Endothelial cell of umbilical vein (primary cell): ENCODE measurements around the gene HOXC9. TPM values are rescaled to one million over a fixed set of nuclear protein-coding genes. Genes with fewer than 3 reads are reported as not detected.

Experiments
- BruUV-seq: library from RNA; stranded (reverse); fragments of 400-500 nt; replicated peaks from 2 replicates; lab custom pipeline; 2021; lab: Mats Ljungman, UMichigan
- CTCF ChIA-PET: fragments of 300-600, 350-600 bp; sonication (Branson Sonifier 250); formaldehyde crosslinking; loops from one replicate; lab custom pipeline; 2021; ENCODE audit warnings: antibody characterized with exemption, inconsistent platforms; lab: Charles Lee
- POLR2A ChIA-PET: fragments of 300-600, 350-600 bp; sonication (Branson Sonifier 250); formaldehyde crosslinking; loops from one replicate; lab custom pipeline; 2021; ENCODE audit warnings: antibody characterized with exemption, inconsistent platforms; lab: Charles Lee
- DNase-seq: peaks from one replicate; pipeline ENCODE4 v3.0.0-alpha.2; 2011; ENCODE audit warnings: low read depth, low spot score
- FAIRE-seq: peaks from 2 replicates; lab custom pipeline; 2011; peaks lifted over from hg19 to GRCh38; lab: Jason Lieb, UNC
- H2AFZ ChIP-seq: 2 replicates; pipeline ENCODE4 v1.6.0; 2012; ENCODE audit warnings: low read depth, low read length, control low read depth, inconsistent platforms
- H3K27ac ChIP-seq: 2 replicates; pipeline ENCODE4 v1.5.1; 2011; ENCODE audit warnings: low read depth, mild to moderate bottlenecking, control low read depth, low read length, moderate library complexity; ENCODE audit not compliant: insufficient read depth
- H3K27me3 ChIP-seq, 2 experiments: 2 replicates each; pipeline versions ENCODE4 v1.6.0 to v1.6.1; 2011; ENCODE audit warnings: low read length in 2 of 2, mixed read lengths in 1 of 2; ENCODE audit not compliant: control insufficient read depth in 2 of 2, insufficient read depth in 2 of 2
- H3K36me3 ChIP-seq, 2 experiments: 2 replicates in 1 of 2; 3 replicates in 1 of 2; pipeline ENCODE4 v1.5.1; 2011; ENCODE audit warnings: low read length in 2 of 2, mild to moderate bottlenecking in 1 of 2, moderate library complexity in 1 of 2; ENCODE audit not compliant: control insufficient read depth in 2 of 2, insufficient read depth in 2 of 2; ENCODE audit errors: extremely low read depth in 1 of 2
- H3K4me1 ChIP-seq: 3 replicates; pipeline ENCODE4 v1.5.1; 2011; ENCODE audit warnings: mild to moderate bottlenecking, low read length; ENCODE audit not compliant: control insufficient read depth, insufficient read depth; ENCODE audit errors: extremely low read depth
- H3K4me2 ChIP-seq: 2 replicates; pipeline ENCODE4 v1.6.1; 2011; ENCODE audit warnings: low read length, control low read depth, mixed read lengths; ENCODE audit not compliant: insufficient read depth
- H3K4me3 ChIP-seq, 3 experiments: fragments of 200-600 bp in 1 of 3; sonication (generic), shearing (Covaris generic) in 1 of 3; replicated peaks in 1 of 3; 2 replicates each; pipeline ENCODE4 v1.5.1; 2011 to 2016; ENCODE audit warnings: control low read depth in 3 of 3, low read length in 3 of 3, mild to moderate bottlenecking in 2 of 3, inconsistent platforms in 1 of 3, low read depth in 1 of 3, moderate library complexity in 1 of 3; ENCODE audit not compliant: insufficient read depth in 1 of 3
- H3K79me2 ChIP-seq: 2 replicates; pipeline ENCODE4 v1.6.0; 2012; ENCODE audit warnings: low read length, inconsistent platforms; ENCODE audit not compliant: control insufficient read depth, insufficient read depth
- H3K9ac ChIP-seq: replicated peaks from 2 replicates; pipeline ENCODE3; 2011; ENCODE audit warnings: low read length, control low read depth; ENCODE audit not compliant: insufficient read depth; ENCODE audit errors: extremely low read depth
- H3K9me1 ChIP-seq: replicated peaks from 3 replicates; pipeline ENCODE4 v1.6.0; 2011; ENCODE audit warnings: mild to moderate bottlenecking, low read length; ENCODE audit not compliant: control insufficient read depth, insufficient read depth; ENCODE audit errors: extremely low read depth
- H3K9me3 ChIP-seq: replicated peaks from 2 replicates; pipeline ENCODE4 v1.5.1; 2012; ENCODE audit warnings: low read length, inconsistent platforms; ENCODE audit not compliant: control insufficient read depth, insufficient read depth
- H4K20me1 ChIP-seq: replicated peaks from 2 replicates; pipeline ENCODE3; 2011; ENCODE audit warnings: mild to moderate bottlenecking, low read length; ENCODE audit not compliant: control insufficient read depth, insufficient read depth; ENCODE audit errors: extremely low read depth
- CTCF ChIP-seq, 2 donors: IDR thresholded peaks; 1 replicate in 1 of 2; 2 replicates in 1 of 2; pipeline ENCODE4 v1.5.1; 2011; ENCODE audit warnings: low read length in 2 of 2, mild to moderate bottlenecking in 2 of 2, moderate library complexity in 2 of 2, control low read depth in 1 of 2, inconsistent platforms in 1 of 2, low read depth in 1 of 2; ENCODE audit not compliant: insufficient read depth in 1 of 2; ENCODE audit errors: extremely low read depth in 1 of 2
- EZH2 ChIP-seq: IDR thresholded peaks from 2 replicates; pipeline ENCODE4 v1.6.1; 2012; ENCODE audit warnings: borderline replicate concordance, low read depth, mild to moderate bottlenecking, moderate library complexity, low read length, inconsistent platforms; ENCODE audit not compliant: severe bottlenecking
- FOS ChIP-seq: IDR thresholded peaks from 2 replicates; pipeline ENCODE4 v1.6.1; 2011; ENCODE audit warnings: mild to moderate bottlenecking, low read length, moderate library complexity, borderline replicate concordance; ENCODE audit not compliant: insufficient read depth
- GATA2 ChIP-seq: IDR thresholded peaks from 2 replicates; pipeline ENCODE4 v1.7.0; 2011; ENCODE audit warnings: low read depth, mild to moderate bottlenecking, moderate library complexity, mixed read lengths, low read length; ENCODE audit not compliant: insufficient read length, insufficient read depth
- JUN ChIP-seq: IDR thresholded peaks from 2 replicates; pipeline ENCODE4 v1.6.1; 2011; ENCODE audit warnings: borderline replicate concordance, low read depth; ENCODE audit not compliant: insufficient read length, insufficient read depth
- MYC ChIP-seq: IDR thresholded peaks from one replicate; pipeline ENCODE4 v1.6.1; 2011; ENCODE audit warnings: mild to moderate bottlenecking, low read depth, low read length
- POLR2A ChIP-seq: IDR thresholded peaks from 2 replicates; pipeline ENCODE4 v1.6.1; 2012; ENCODE audit warnings: low read depth, mild to moderate bottlenecking, control low read depth, low read length
- POLR2AphosphoS5 ChIP-seq: IDR thresholded peaks from 2 replicates; pipeline ENCODE4 v1.6.1; 2012; ENCODE audit warnings: low read depth, mild to moderate bottlenecking, control low read depth, low read length, moderate library complexity; ENCODE audit not compliant: insufficient read depth
- dilution Hi-C: fragments of 300-500 bp; cut with MboI; formaldehyde crosslinking; loops from one replicate; pipeline ENCODE4 v1.15.0; 2019; ENCODE audit warnings: low sequenced_read_pairs; ENCODE audit not compliant: extremely low pct_ligation_motif_present
- intact Hi-C: fragments of 100-400 bp; cut with micrococcal nuclease; formaldehyde crosslinking; loops from one replicate; pipeline ENCODE4 v1.10.0; 2022
- polyA plus RNA-seq, 4 experiments: library from polyadenylated mRNA; depleted of rRNA in 3 of 4; stranded (reverse) in 3 of 4; unstranded in 1 of 4; fragments of >200 nt; gene quantifications; 2 replicates each; pipeline versions ENCODE4 v1.2.1 to v1.2.3, GENCODE V29; 2011 to 2012; ENCODE audit warnings: missing spikeins in 1 of 4
- total RNA-seq: library from RNA; stranded (reverse); gene quantifications from 2 replicates; pipeline ENCODE4 v1.2.3, GENCODE V29; 2021
- TF ChIP-seq, protein P1 (sequence below): IDR thresholded peaks from 2 replicates; pipeline ENCODE4 v1.6.1; 2011; ENCODE audit not compliant: insufficient read depth, insufficient read length

The HOXC9 gene
- total and polyA plus RNA-seq, 2 donors (not counting 3 experiments of a cell fraction or from before 2014, with no cell fraction given) = 0.40 to 0.58 TPM

DNA sequence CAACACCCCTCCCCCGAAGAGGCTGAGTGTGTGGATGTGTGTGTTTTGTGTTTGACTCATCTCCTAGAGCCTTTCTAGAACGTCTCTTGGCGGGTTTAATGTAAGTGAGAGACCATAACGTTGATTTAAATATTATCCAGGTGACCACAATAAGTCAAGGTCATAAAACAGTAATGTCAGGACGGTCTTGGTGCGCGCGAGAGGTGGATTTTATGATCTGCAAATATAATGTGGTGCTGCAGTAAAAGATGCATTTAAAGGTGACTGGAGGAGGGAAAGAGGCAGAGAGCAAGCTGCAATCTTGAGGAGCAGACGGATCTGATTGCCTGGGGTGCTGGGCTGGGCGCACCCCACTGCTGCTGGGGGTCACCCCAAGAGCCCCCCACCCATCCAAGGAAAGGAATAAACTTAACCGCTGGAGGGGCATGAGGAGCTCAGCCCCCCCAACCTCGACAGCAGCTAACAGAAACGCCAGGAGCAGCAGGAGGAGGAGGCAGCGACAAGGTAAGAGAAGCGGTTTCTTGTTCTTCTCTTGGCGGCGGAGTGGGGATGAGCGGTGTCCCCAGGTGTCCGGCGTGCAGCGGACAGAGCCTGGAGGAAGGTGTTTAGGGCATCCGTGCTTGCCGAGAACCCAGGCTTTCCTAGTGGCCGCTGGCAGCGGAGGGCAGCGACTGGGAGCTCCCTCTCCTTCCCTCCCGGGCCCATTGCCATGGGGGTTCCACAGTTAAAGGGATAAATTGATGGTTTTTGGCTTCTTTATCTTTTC, 9.5 kb upstream of the HOXC9 start:
- no peaks in the 10 kb centered on the region for H3K4me1 ChIP-seq
- TF ChIP-seq JUN (no peak), POLR2AphosphoS5 (no peak), GATA2 (no peak)
- TF ChIP-seq, protein P1, sequence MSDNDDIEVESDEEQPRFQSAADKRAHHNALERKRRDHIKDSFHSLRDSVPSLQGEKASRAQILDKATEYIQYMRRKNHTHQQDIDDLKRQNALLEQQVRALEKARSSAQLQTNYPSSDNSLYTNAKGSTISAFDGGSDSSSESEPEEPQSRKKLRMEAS = no peak
- no peak overlapping the region for H3K9ac ChIP-seq
- H2AFZ ChIP-seq = no peak overlapping the region
- no peaks in the 10 kb centered on the region for H3K79me2 ChIP-seq
- no peak overlapping the region for H3K27ac ChIP-seq
- no peaks in the 10 kb centered on the region for H4K20me1 ChIP-seq
- dilution Hi-C loops = no loop called here
- DNase-seq (no peak), FAIRE-seq (no peak)
- no peak overlapping the region for H3K4me3 ChIP-seq
- no peak overlapping the region for H3K4me2 ChIP-seq
- CTCF ChIA-PET = interaction anchor here (0.8 to 4.3 kb wide), 13 partner anchors 9 to 233 kb away, joined by 3 to 24 read pairs (median 4); partner anchors contain the start of genes HOXC8 and HOXC9
- BruUV-seq = no TSS peak
- intact Hi-C loops = no loop called here
- POLR2A ChIA-PET = no interaction called here
- no peaks in the 10 kb centered on the region for H3K9me1 ChIP-seq
- no peaks in the 10 kb centered on the region for H3K36me3 ChIP-seq
- H3K27me3 ChIP-seq = peaks cover 94 to 98% of the 10 kb centered on the region in 2 experiments
- H3K9me3 ChIP-seq = no peaks in the 10 kb centered on the region

- no peak for DNase-seq
- CTCF ChIA-PET = interaction anchor here (0.8 to 4.3 kb wide), 13 partner anchors 9 to 234 kb away, joined by 3 to 24 read pairs (median 5); partner anchors contain the start of genes HOXC8 and HOXC9
- Histone ChIP-seq H3K79me2 (no peaks in the 10 kb centered on the region), H3K9ac (no peak overlapping the region), H3K36me3 (no peaks in the 10 kb centered on the region), H3K27ac (no peak overlapping the region), H3K27me3 (peaks cover 94 to 98% of the 10 kb centered on the region in 2 experiments), H3K4me2 (no peak overlapping the region), H2AFZ (no peak overlapping the region), H3K4me1 (no peaks in the 10 kb centered on the region), H3K9me1 (no peaks in the 10 kb centered on the region), H4K20me1 (no peaks in the 10 kb centered on the region), H3K9me3 (no peaks in the 10 kb centered on the region), H3K4me3 (no peak overlapping the region)
- dilution Hi-C loops (no loop called here), intact Hi-C loops (no loop called here)
- POLR2A ChIA-PET = no interaction called here
- FAIRE-seq = no peak
- no TSS peak for BruUV-seq
- TF ChIP-seq JUN = no peak
- TF ChIP-seq, protein P1 = no peak
- no peak for TF ChIP-seq GATA2
- no peak for TF ChIP-seq CTCF (IDR thresholded peaks at IDR 0.05; ENCODE audit: extremely low read depth in 1 of 2, insufficient read depth in 1 of 2, low read depth in 1 of 2, low read length in 2 of 2)
- TF ChIP-seq FOS = no peak
- no peak for TF ChIP-seq EZH2
- no peak for TF ChIP-seq MYC
- TF ChIP-seq POLR2A = no peak
- no peak for TF ChIP-seq POLR2AphosphoS5
These were observed 8.9 kb upstream of the HOXC9 start for GRCh38 chr12:53991077-53991460.
